ENCODE measurements around the gene CDR2. TPM values are rescaled to one million over a fixed set of nuclear protein-coding genes. Genes with fewer than 3 reads are reported as not detected.

CDR2 gene
- total RNA-seq, 2 donors from 2014 or later: 41.5 to 47.6 TPM

Other genes with a start within 250 kb of the CDR2 start
- under 1 TPM in 1 of 2 donors, not detected in 1; 0.22 TPM for gene SDR42E2, start 212.1 kb downstream of the CDR2 start, total RNA-seq
- 10 to 100 TPM; 13.7 to 42.6 TPM for gene EEF2K, start 168.3 kb downstream of the CDR2 start, total RNA-seq
- gene POLR3E, start 77.2 kb downstream of the CDR2 start, total RNA-seq: 100 to 1,000 TPM in 1 of 2 donors, 10 to 100 TPM in 1; 54.7 to 114 TPM
- 1,000 to 10,000 TPM in 1 of 2 donors, 100 to 1,000 TPM in 1; 413 to 1,081 TPM for gene NPIPB5, start 136.3 kb upstream of the CDR2 start, total RNA-seq